ENCODE data around the gene PLOD3. TPM values are rescaled to one million over a fixed set of nuclear protein-coding genes. Genes with fewer than 3 reads are reported as not detected.

The PLOD3 gene
- polyA plus RNA-seq, 1 donor = 50.1 TPM

DNA sequence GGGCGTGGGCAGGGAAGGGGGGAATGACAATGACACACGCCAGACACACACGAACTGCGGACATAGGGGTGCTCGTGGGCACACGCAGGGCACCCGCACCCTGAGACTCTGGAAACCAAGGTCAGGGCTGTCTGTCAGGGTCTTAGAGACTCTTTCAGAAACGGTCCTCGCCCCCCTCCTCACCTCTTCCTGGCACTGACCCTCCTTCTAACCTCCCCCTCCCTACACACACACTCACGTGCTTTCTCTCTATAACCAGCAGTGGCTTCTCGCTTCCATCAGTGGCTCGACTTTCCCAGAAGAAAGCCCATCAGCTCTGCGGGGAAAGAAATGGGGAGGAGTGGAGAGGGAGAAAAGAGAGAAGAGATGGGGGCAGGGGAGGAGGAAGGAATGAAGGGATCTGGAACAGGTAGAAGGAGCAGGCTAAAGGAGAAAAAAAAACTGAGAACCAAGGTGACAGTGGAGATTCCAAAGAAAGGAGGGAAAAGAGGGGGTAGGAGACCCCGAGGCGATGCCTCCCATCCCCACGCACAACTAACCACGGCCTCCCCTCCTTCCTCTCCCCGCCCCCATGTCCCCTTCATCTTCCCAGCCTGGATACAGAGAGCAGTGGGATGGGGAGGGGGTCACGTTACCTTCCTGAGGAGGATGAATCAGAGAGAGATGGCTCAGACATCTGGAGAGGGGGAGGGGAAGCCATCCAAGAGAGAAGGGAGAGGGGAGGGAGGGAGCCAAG is 50.3 kb downstream of the PLOD3 start:
- DNase-seq = no peak

DNA sequence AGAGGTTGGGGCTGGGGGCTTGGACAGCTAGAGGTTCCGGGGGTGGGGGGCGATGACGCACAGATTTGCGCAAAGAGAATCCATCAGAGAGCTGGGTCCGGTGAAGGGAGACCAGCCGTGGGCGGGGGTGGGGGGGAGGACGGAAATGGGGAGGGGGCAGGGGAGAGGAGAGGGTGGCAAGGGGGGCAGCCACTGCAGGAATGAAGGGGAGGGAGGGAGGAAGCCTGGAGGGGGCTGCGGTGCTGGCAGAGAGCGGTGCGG is 50.8 kb downstream of the PLOD3 start:
- no peak for DNase-seq

DNA sequence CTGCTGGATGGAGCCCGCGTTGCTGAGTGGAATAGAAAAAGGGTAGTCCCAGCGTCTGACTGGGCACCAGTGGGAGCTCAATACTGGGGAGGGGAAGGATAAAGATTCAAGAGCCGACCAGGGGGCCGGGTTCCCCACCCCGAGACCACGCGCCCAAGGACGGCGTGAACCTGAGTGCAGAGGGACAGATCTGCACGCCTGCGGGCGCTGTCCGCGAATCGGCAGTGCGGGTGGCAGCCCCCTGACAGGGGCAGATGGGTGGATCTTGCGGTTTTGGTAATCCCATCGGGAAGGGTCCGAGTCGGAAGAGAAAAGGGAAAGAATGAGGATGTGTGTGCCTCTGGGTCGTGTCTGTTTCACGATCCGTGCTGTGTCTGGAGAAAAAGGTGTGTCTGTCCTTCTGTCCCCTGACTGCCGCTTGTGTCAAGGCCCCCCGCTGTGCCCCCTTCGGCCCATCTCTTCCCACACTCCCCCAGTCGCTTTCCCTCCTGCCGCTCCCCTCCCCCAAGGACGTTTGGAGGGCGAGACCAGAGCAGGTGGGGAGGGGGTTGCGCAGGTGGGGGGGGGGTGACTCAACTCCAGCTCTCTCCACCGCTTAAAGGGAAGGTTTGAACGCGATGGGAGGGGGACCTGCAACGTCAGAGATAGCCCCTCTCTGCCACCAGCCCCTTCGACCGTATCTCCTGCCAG is 51.3 kb downstream of the PLOD3 start:
- no peak for DNase-seq

DNA sequence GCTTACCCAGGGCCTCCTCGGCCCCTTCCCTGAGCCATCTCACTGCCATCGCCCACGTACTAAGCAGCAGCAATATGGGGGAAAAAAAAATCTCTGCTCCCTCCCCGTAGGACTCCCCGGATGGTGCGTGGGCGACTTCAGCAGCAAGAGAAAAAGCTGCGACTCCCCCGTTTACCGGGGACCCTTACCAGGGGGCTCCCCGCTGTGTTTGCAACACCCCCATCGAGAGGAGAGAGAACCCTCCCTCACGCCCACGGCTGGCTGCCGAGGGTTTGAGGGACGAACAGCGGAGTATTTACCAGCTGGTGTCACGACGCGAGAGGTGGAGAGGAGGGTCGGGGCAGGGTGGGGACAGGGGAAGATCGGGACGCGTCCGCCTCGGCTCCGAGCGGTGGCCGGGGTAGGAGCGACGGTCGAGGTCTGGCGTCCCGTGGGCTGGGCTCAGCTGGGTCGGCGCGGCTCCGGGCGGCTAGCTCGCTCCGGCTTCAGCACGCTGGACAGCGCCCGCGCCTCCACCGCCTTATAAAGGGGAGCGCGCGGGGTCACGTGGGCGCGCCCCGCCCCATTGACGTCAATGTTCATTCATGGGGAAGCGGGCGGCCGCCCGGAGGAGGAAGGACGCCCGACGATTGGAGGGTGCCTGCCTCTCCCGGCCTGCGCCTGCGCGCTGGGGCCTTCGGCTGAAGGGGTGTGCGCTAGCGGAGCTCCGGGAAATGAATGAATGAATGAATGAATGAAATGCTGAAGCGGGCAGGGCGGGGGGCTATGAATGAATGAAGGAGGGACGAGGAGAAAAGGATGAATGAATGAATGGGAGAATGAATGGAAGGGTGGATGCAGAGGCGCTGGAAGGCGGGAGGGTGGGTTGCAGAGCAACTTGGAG is 52.1 kb downstream of the PLOD3 start, which contains the start of gene VGF:
Gene VGF, minus strand, starts transcription at position 495 of the 883 bp plus-strand sequence. CDS start 726 bp downstream, outside the sequence.
- peak; percentile 89 for DNase-seq

DNA sequence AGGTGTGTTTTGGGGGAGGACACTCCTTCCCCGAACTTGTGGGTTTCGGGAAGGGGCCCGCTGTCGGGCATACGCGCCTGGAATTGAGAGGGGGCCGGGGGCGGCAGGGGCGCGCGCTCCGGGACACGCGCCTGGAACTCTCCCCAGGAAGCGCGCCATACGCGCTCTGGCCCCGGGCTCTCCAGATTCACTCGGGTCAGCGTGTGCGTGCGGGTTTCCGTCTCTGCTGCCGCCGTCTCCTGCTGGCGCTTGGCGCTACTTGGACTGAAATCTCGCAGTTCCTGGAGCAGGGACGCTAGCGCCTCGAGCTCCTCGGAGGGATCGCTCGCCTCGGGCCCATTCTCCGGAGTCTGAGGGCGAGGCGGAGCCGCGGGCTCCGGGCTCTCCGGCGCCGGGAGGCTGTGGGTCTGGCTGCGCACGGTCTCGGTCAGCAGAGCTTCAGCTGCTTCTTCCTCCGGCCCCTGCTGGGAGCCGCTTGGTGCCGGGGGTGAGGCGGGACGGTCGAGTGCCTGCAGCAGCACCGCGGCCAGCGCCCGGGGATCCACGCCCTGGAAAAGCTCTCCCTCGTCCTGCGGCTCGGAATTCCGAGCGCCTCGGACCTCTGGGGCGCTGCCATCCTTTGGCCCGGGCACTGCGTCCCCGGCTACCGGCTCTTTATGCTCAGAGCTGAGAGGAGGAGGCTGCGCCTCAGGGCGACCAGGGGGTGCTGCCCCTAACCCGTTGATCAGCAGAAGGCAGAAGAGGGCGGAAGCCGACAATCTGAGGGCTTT is 53.1 kb downstream of the PLOD3 start:
- no peak for DNase-seq

DNA sequence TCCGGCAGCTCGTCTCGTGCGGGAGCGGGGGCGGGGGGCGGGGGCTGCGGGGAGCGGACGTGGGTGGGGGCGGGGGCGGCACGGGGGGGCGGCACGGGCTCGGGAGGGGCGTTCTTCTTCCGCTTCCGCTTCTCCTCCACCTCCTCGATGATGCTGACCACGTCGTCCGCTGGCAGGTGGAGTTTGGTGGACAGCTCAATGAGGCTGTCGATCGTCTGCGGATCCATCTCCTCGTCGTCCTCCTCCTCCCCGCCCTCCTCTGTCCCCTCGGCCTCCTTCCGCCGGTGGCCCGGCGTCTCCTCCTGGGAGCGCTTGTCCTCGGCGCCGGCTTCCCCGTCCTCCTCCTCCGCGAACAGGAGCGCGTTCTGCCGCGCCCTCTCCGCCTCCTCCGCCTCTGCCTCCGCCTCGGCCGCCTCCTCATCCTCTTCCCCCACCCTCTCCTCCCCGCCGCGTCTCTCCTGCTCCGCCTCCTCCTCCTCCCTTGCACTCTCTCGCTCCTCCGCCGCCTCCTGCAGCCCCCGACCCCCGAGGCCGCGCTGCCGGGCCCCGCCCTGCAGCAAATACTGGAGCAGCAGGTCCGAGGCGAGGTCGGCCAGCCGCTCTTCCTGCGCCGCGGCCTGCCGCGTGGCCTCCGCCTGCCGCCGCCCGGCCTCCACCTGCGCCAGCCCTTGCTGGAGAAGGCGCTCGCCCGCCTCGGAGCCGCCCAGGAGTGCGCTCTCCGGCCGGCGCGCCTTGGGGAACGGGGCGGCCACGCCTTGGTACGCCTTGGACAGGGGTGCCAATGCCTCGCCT is 53.9 kb downstream of the PLOD3 start:
- no peak for DNase-seq

DNA sequence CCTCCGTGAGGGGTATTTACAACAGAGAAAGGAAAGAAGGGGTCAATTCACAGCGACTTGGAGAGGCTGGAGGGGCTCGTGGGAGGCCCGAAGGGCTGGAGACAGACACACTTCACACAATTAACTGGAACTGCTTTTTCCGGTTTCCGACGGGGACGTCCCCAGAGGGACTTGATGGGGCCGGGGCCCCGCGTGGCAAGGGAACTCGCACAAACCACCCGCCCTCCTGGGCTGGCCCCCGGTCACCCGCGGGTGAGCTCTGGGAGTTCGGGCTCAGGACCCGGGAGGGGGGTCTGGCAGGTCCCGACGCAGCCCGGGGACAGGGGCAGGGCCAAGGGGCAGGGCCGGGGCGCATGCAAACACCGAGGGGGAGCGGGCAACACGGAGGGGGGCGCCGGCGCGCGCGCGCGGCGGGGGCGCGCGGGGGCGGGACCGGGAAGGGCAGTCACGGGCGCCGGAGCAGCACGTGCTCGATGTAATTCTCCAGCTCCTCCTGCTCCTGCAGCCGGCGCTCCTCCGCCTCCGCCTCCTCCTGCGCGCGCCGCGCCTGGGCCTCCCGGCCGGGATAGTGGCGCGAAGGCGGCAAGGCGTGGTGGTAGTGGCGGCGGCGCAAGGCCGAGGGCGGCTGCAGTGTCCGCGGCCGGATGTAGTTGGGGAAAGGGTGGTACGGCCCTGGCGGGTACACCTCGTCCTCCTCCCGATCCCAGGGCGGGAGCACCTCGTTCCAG is 54.7 kb downstream of the PLOD3 start:
- DNase-seq = no peak

DNA sequence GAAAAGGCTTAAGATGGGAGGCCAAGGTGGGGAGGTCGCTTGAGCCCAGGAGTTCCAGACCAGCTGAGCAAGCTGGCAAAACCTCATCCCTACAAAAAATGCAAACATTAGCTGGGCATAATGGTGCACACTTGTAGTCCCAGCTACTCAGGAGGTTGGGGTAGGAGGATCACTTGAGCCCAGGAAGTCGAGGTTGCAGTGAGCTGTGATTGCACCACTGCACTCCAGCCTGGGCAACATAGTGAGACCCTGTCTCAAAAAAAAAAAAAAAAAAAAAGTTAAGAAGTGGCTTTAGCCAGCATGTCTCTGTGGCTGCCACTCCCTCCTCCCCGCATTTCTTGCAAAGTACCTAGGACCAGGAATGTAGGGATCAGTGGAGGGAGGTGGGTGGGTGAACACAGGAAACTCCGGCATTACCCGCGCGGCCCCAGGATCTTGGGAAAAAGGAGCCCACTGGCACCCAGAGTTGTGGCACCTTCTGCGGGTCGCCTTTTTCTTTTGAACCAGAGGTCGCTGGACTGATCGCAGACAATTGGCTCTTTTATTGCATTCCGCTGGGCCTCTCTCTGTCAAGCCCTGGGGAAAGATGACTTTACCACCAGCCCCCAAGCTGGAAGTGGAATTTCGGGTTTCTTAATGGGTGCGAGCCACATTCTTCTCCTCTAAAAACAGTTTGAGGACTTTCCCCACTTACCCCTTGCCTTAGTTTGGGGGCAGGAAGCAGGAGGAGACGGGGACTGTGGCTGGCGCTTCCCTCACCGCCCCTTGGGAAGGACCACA is 55.5 kb downstream of the PLOD3 start:
- no peak for DNase-seq

DNA sequence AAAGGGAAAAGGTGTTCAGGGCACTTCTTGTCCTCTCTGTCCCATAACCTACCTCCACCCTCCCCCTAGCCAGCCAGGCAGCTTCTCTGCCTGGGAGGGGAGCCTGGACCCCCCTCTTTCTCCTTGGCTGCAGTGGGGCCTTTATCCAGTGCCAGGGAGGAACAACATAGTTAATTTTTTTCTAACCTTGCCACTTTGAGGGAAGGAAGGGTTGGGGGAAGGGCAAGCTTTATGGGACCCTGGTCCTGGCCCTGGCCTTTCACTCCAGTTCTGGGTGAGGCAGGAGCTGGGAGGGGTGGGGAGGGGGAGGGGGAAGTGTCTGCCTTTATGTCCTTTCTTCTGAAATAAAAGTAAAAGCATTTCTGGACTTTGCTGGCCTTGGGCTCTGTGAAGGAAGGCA is 56.5 kb downstream of the PLOD3 start:
- DNase-seq = no peak

DNA sequence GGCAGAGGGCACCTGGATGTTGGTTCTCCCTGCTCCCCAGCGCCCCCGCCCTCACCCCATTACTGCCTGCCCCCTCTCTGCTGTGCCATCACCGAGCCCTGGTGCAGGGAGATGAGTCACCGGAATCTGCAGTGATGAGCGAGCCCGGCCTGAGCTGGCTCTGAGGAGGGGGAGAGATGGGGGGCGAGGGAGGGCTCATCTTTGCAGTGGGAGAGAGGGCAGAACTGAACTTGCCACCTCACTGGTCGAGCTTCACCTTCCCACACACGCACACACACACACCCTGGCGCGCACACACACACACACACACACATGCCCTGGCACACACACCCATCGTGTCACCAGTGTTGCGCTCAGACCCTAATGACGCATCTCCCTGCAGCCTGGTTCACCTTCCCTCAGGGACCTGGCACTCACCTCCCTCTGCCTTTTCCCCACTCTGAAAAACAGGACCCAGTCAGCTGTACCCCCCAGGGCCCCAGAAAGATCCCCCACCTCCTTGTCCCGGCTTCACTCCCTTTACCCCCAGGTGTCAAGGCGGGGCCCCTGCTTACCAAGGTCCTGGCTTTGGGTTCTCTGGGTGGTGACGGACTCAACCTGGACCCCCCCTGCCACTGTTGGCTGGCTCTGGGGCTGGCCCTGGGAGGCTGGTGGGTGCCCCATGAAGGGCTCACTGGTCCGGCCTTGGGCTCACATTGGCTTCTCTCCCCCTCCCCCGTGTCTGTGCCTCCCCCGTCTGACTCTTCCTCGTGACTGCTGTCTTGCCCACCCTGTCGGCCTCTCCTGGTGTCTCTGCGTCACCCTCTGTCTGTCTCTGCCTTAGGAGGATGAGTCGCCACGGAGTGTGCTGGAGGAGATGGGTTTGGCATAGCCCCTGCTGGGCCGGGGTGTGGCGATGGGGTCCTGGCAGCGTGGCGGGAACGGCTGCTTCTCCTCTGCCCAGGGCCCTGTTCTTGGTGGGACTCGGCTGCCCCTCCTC is 57.4 kb downstream of the PLOD3 start:
- no peak for DNase-seq

DNA sequence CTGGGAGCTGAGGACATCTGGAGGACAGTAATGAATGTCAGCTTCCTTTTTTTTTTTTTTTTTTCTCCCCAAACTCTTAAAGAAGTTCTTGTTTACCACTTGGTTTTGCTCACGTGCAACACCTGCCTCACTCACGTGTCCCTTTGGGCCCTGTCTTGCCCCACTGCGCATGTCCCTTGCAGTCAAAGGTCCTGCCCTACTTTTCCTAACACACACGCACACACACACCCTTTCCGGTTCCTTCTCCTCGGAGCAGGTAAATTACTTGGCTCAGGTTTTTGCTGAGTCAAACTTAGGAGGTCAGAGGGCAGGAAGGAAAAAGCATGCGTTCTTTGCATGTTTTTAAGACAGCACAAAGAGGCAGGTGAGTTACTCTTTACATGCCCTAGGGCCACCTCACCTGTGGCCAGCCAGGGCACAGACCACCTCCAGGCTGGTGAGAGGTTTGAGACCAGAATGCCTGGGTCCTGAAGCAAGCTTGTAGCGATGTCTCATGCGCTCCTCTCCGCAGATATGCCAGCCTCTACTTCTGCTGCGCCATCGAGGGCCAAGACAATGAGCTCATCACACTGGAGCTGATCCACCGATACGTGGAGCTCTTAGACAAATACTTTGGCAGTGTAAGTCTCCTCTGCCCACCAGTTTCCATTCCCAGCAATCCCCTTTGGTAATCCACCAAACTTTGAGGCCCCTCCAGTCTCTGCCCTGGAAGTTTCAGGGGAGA is 60.4 kb downstream of the PLOD3 start:
- DNase-seq = no peak

DNA sequence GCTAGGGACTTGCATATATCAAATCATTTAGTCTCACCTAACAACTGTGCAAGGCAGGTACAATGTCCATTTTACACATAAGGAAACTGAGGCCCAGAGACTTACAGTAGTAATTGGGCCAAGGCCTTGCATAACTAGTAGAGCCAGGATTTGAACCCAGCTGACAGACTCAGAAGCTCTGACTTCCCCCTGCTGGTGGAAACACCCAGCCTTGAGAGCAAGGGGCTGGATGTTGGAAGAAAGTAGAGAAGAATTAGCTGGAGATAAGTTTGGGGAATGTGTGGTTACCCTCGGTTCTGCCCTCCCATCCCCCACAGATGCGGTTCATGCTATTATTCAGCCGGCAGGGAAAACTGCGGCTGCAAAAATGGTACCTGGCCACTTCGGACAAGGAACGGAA is 61.1 kb downstream of the PLOD3 start:
- no peak for DNase-seq

Other genes starting within 250 kb of the PLOD3 start
- 0.02 TPM for gene MUC12, start 248.0 kb downstream of the PLOD3 start, polyA plus RNA-seq (ENCODE audit: insufficient read length)
- not detected for gene MUC17, start 197.5 kb downstream of the PLOD3 start, polyA plus RNA-seq (ENCODE audit: insufficient read length)
- gene TRIM56, start 132.1 kb downstream of the PLOD3 start, polyA plus RNA-seq (ENCODE audit: insufficient read length) = 19.9 TPM
- gene SERPINE1, start 90.5 kb downstream of the PLOD3 start, polyA plus RNA-seq (ENCODE audit: insufficient read length) = 1.1 TPM
- gene AP1S1, start 63.1 kb downstream of the PLOD3 start, polyA plus RNA-seq (ENCODE audit: insufficient read length) = 66.7 TPM
- gene VGF, start 52.0 kb downstream of the PLOD3 start, polyA plus RNA-seq (ENCODE audit: insufficient read length) = 0.20 TPM
- not detected for gene NAT16, start 37.3 kb downstream of the PLOD3 start, polyA plus RNA-seq (ENCODE audit: insufficient read length)
- 0.90 TPM for gene MOGAT3, start 16.5 kb downstream of the PLOD3 start, polyA plus RNA-seq (ENCODE audit: insufficient read length)
- 55.8 TPM for gene ZNHIT1, start 584 bp upstream of the PLOD3 start, polyA plus RNA-seq (ENCODE audit: insufficient read length)
- gene CLDN15, start 20.2 kb upstream of the PLOD3 start, polyA plus RNA-seq (ENCODE audit: insufficient read length) = 12.1 TPM
- gene FIS1, start 27.5 kb upstream of the PLOD3 start, polyA plus RNA-seq (ENCODE audit: insufficient read length) = 130 TPM
- gene IFT22, start 104.2 kb upstream of the PLOD3 start, polyA plus RNA-seq (ENCODE audit: insufficient read length) = 69.8 TPM
- 22.5 TPM for gene COL26A1, start 145.3 kb upstream of the PLOD3 start, polyA plus RNA-seq (ENCODE audit: insufficient read length)

Data from left kidney (tissue), 2 donors.